Measurements from ENCODE around the gene SH3BGRL2.

DNA sequence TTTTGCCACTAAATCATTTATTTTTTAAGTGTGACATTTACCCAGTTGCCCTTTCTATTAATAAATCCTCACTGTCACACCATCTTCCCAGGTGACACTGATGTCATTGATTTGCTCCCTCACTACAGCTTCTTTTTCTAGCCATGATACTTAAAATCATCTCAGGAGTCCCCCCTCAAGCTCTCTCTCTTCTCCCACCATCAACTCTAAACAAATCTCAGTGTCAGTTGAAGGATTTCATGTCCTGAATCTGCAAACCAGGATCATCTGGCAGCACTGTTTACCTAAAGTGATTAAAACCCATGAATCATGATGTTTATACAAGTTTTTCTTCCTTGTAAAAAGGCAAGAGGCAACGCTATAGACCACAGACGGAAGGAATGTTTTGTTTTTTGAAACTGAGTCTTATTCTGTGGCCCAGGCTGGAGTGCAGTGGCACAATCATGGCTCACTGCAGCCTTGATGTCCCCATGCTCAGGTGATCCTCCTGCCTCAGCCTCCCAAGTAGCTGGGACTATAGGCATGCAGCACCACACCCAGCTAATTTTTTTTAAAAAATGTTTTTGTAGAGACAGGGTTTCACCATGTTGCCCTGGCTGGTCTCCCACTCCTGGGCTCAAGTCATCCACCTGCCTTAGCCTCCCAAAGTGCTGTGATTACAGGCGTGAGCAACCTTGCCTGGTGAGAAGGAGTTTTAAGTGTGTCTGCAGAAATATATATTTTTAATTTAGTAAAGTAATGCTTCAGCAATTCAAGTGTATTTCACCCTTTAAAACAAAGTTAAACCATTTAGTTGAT is 30.1 kb upstream of the SH3BGRL2 start:
- TF ChIP-seq, protein P1, sequence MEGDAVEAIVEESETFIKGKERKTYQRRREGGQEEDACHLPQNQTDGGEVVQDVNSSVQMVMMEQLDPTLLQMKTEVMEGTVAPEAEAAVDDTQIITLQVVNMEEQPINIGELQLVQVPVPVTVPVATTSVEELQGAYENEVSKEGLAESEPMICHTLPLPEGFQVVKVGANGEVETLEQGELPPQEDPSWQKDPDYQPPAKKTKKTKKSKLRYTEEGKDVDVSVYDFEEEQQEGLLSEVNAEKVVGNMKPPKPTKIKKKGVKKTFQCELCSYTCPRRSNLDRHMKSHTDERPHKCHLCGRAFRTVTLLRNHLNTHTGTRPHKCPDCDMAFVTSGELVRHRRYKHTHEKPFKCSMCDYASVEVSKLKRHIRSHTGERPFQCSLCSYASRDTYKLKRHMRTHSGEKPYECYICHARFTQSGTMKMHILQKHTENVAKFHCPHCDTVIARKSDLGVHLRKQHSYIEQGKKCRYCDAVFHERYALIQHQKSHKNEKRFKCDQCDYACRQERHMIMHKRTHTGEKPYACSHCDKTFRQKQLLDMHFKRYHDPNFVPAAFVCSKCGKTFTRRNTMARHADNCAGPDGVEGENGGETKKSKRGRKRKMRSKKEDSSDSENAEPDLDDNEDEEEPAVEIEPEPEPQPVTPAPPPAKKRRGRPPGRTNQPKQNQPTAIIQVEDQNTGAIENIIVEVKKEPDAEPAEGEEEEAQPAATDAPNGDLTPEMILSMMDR (conservative IDR thresholded peaks at IDR 0.05): no peak
- no peak for TF ChIP-seq EZH2 (IDR thresholded peaks at IDR 0.05; ENCODE audit: low read depth)
